ENCODE measurements around the gene PTPRK. TPM values are rescaled to one million over a fixed set of nuclear protein-coding genes. Genes with fewer than 3 reads are reported as not detected.

The PTPRK gene
- total RNA-seq, 2 experiments from 2014 or later, result not detected

- TF ChIP-seq EZH2phosphoT487 (IDR thresholded peaks at IDR 0.05; ENCODE audit: borderline replicate concordance, low read depth, low read length), result no peak
- TF ChIP-seq CTCF (conservative IDR thresholded peaks at IDR 0.05; ENCODE audit: low read length), result no peak
- H3K9me2 ChIP-seq (ENCODE audit: insufficient read depth, low read length), result no peaks in the 10 kb centered on the region
- H3K36me3 ChIP-seq (ENCODE audit: insufficient read depth, low read length), result no peaks in the 10 kb centered on the region
- no peak overlapping the region for H3K4me3 ChIP-seq (ENCODE audit: low read depth, low read length, poor library complexity, severe bottlenecking)
- H3K79me2 ChIP-seq (ENCODE audit: insufficient read depth, low read depth, low read length), result no peaks in the 10 kb centered on the region
- ChIA-PET CTCF (ENCODE audit: unreplicated experiment) (no interaction called here), POLR2A (interaction anchor here (0.5 kb wide), 1 partner anchor 64 kb away, joined by 3 read pairs; no protein-coding TSS in a partner anchor)
- no peaks in the 10 kb centered on the region for H3K4me1 ChIP-seq (ENCODE audit: insufficient read depth, low read length, poor library complexity, severe bottlenecking)
- no peaks in the 10 kb centered on the region for H3K9me3 ChIP-seq (ENCODE audit: low read length)
- H3K4me2 ChIP-seq (ENCODE audit: low read length), result no peak overlapping the region
- intact Hi-C loops (cut with micrococcal nuclease; ENCODE audit: unreplicated experiment), result no loop called here
- no peaks in the 10 kb centered on the region for H4K20me1 ChIP-seq (ENCODE audit: insufficient read depth, low read length)
- no peak overlapping the region for H2AFZ ChIP-seq (ENCODE audit: low read length)
- no TSS peak for BruUV-seq (replicated peaks)
- no peak overlapping the region for H3K27ac ChIP-seq (ENCODE audit: low read depth, low read length, poor library complexity, severe bottlenecking)
- no peak for DNase-seq (ENCODE audit: low spot score)
Observed at GRCh38 chr6:128400875-128401274, 119.5 kb downstream of the PTPRK start.

- CTCF ChIA-PET (ENCODE audit: unreplicated experiment), result no interaction called here
- Histone ChIP-seq H4K20me1 (ENCODE audit: insufficient read depth, low read length) (no peaks in the 10 kb centered on the region), H3K79me2 (ENCODE audit: insufficient read depth, low read depth, low read length) (no peaks in the 10 kb centered on the region), H3K4me1 (ENCODE audit: insufficient read depth, low read length, poor library complexity, severe bottlenecking) (no peaks in the 10 kb centered on the region), H3K9me3 (ENCODE audit: low read length) (no peaks in the 10 kb centered on the region), H3K9me2 (ENCODE audit: insufficient read depth, low read length) (no peaks in the 10 kb centered on the region), H2AFZ (ENCODE audit: low read length) (no peak overlapping the region), H3K4me2 (ENCODE audit: low read length) (no peak overlapping the region), H3K36me3 (ENCODE audit: insufficient read depth, low read length) (no peaks in the 10 kb centered on the region), H3K27ac (ENCODE audit: low read depth, low read length, poor library complexity, severe bottlenecking) (no peak overlapping the region), H3K4me3 (ENCODE audit: low read depth, low read length, poor library complexity, severe bottlenecking) (no peak overlapping the region)
- intact Hi-C loops (cut with micrococcal nuclease; ENCODE audit: unreplicated experiment), result no loop called here
- POLR2A ChIA-PET, result no interaction called here
- no peak for TF ChIP-seq CTCF (conservative IDR thresholded peaks at IDR 0.05; ENCODE audit: low read length)
- no peak for TF ChIP-seq EZH2phosphoT487 (IDR thresholded peaks at IDR 0.05; ENCODE audit: borderline replicate concordance, low read depth, low read length)
- no TSS peak for BruUV-seq (replicated peaks)
- no peak for DNase-seq (ENCODE audit: low spot score)
Observed at GRCh38 chr6:128397996-128398395, 122.4 kb downstream of the PTPRK start.

- no peak overlapping the region for H3K4me3 ChIP-seq (ENCODE audit: low read depth, low read length, poor library complexity, severe bottlenecking)
- no peak overlapping the region for H3K27ac ChIP-seq (ENCODE audit: low read depth, low read length, poor library complexity, severe bottlenecking)
- no peaks in the 10 kb centered on the region for H3K4me1 ChIP-seq (ENCODE audit: insufficient read depth, low read length, poor library complexity, severe bottlenecking)
- no peaks in the 10 kb centered on the region for H3K79me2 ChIP-seq (ENCODE audit: insufficient read depth, low read depth, low read length)
- ChIA-PET POLR2A (no interaction called here), CTCF (ENCODE audit: unreplicated experiment) (no interaction called here)
- H3K4me2 ChIP-seq (ENCODE audit: low read length), result no peak overlapping the region
- H3K9me3 ChIP-seq (ENCODE audit: low read length), result no peaks in the 10 kb centered on the region
- no peaks in the 10 kb centered on the region for H3K36me3 ChIP-seq (ENCODE audit: insufficient read depth, low read length)
- BruUV-seq (replicated peaks), result no TSS peak
- no peaks in the 10 kb centered on the region for H4K20me1 ChIP-seq (ENCODE audit: insufficient read depth, low read length)
- H3K9me2 ChIP-seq (ENCODE audit: insufficient read depth, low read length), result no peaks in the 10 kb centered on the region
- DNase-seq (ENCODE audit: low spot score), result no peak
- TF ChIP-seq CTCF (conservative IDR thresholded peaks at IDR 0.05; ENCODE audit: low read length) (no peak), EZH2phosphoT487 (IDR thresholded peaks at IDR 0.05; ENCODE audit: borderline replicate concordance, low read depth, low read length) (no peak)
- intact Hi-C loops (cut with micrococcal nuclease; ENCODE audit: unreplicated experiment), result no loop called here
- no peak overlapping the region for H2AFZ ChIP-seq (ENCODE audit: low read length)
Observed at GRCh38 chr6:128395596-128395995, 124.8 kb downstream of the PTPRK start.
